Brain microvascular endothelial cell (primary cell): ENCODE measurements around the gene MPC1.
"Not testable (repeated sequence)": the region's sequence is repeated elsewhere in the genome, so short reads cannot be mapped to it uniquely, and the experiment has no call there.

Source experiments
- DNase-seq: peaks from one replicate; pipeline ENCODE4 v3.0.0-alpha.2; 2020
- H3K27ac ChIP-seq: fragments of 250-450 bp; sonication (Bioruptor Pico); 2 replicates; pipeline ENCODE4 v1.5.1; 2020; ENCODE audit warnings: mild to moderate bottlenecking, moderate library complexity
- H3K27me3 ChIP-seq: fragments of 250-450 bp; sonication (Bioruptor Pico); replicated peaks from 2 replicates; pipeline ENCODE4 v1.5.1; 2020; ENCODE audit warnings: mild to moderate bottlenecking
- H3K36me3 ChIP-seq: fragments of 250-450 bp; sonication (Bioruptor Pico); replicated peaks from 2 replicates; pipeline ENCODE4 v1.5.1; 2020; ENCODE audit warnings: mild to moderate bottlenecking
- H3K4me3 ChIP-seq: 2 replicates; pipeline ENCODE4 v1.5.1; 2011; ENCODE audit warnings: low read depth, mild to moderate bottlenecking, control low read depth, low read length, moderate library complexity
- in situ Hi-C: cut with HindIII; loops from 2 replicates; pipeline ENCODE4 v1.10.0; 2017; ENCODE audit warnings: low sequenced_read_pairs, low pct_ligation_motif_present
- TF ChIP-seq, protein P1 (sequence below): IDR thresholded peaks from 2 replicates; pipeline ENCODE4 v1.5.1; 2011; ENCODE audit warnings: low read depth, mild to moderate bottlenecking, moderate library complexity, low read length, control low read depth, inconsistent platforms; ENCODE audit errors: missing control alignments

MPC1 gene

DNA sequence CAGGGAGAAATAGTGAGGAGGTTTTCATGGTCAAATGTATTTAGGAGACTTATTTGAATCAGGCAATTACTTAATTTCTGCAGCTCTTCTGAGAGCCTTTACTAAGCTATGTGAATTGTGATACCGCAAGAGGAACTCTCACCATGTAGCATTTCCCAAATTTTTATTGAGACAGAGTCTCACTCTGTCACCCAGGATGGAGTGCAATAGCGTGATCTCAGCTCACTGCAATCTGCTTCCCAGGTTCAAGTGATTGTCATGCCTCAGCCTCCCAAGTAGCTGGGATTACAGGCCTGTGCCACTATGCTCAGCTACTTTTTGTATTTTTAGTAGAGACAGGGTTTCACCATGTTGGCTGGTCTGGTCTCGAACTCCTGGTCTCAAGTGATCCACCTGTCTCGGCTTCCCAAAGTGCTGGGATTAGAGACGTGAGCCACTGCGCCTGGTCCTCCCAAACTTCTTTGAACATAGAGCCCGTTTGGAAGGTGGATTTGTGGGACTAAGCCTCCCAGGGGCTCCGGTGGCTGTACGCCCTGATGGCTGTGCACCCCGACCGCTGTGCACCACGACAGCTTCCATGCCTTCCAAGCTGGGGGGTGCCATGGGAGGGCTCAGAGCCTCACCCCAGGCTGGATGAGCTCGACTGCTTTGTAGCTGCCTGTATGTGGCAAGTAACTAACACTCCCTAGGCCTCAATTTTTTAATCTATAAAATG is 5.7 kb upstream of the MPC1 start:
- H3K27ac ChIP-seq = no peak overlapping the region
- DNase-seq = no peak
- no peaks in the 10 kb centered on the region for H3K36me3 ChIP-seq
- TF ChIP-seq, protein P1, sequence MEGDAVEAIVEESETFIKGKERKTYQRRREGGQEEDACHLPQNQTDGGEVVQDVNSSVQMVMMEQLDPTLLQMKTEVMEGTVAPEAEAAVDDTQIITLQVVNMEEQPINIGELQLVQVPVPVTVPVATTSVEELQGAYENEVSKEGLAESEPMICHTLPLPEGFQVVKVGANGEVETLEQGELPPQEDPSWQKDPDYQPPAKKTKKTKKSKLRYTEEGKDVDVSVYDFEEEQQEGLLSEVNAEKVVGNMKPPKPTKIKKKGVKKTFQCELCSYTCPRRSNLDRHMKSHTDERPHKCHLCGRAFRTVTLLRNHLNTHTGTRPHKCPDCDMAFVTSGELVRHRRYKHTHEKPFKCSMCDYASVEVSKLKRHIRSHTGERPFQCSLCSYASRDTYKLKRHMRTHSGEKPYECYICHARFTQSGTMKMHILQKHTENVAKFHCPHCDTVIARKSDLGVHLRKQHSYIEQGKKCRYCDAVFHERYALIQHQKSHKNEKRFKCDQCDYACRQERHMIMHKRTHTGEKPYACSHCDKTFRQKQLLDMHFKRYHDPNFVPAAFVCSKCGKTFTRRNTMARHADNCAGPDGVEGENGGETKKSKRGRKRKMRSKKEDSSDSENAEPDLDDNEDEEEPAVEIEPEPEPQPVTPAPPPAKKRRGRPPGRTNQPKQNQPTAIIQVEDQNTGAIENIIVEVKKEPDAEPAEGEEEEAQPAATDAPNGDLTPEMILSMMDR = no peak
- H3K4me3 ChIP-seq = no peak overlapping the region
- no peaks in the 10 kb centered on the region for H3K27me3 ChIP-seq
- in situ Hi-C loops = loop anchor here (25.0 kb wide), 1 partner anchor 101 kb away; no protein-coding TSS in a partner anchor

DNA sequence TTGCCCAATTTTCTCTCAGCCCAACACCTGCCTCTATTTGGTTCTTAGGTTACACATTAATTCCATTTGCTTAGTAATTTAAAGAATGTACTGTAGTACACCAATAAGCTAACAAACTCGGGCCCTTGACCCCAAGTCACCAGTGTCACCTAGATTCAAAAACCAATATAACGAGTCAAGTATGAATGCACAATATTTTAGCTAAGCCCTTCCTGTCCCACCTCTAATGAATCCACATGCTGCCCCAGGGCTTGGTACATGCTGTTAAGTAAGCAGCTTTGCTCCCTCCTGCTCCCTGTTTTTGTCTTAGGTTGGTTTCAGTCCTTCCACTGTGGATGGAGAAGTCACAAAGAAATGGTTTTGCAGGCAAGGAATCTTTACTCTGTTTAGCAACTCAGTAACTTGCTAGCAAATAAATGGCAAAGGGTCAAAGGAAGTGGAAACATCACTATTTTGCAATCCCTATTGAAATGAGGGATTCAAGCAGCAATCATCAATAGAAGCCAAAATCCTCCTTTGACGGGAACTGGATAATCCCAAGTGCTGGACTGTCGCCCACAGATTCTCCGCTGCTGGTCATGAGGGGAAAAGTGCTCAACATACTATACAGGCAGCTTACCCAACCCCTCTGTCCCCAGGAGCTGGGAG is 5.0 kb upstream of the MPC1 start:
- in situ Hi-C loops = loop anchor here (25.0 kb wide), 1 partner anchor 100 kb away; no protein-coding TSS in a partner anchor
- DNase-seq = no peak
- Histone ChIP-seq H3K27ac (no peak overlapping the region), H3K36me3 (no peaks in the 10 kb centered on the region), H3K4me3 (no peak overlapping the region), H3K27me3 (no peaks in the 10 kb centered on the region)
- TF ChIP-seq, protein P1 = no peak

DNA sequence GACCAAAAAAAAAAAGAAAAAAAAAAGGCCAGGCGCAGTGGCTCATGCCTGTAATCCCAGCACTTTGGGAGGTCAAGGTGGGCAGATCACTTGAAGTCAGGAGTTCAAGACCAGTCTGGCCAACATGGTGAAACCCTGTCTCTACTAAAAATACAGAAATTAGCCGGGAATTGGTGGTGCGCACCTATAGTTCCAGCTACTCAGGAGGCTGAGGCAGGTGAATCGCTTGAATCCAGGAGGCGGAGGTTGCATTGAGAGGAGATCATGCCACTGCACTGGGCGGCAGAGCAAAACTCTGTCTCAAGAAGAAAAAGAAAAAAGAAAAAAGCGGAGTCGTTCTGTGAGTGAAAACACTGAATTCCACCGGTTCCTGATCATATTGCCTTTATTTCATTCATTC is 4.4 kb upstream of the MPC1 start:
- not testable (repeated sequence) for DNase-seq, H3K27me3 ChIP-seq, H3K36me3 ChIP-seq, H3K4me3 ChIP-seq, H3K27ac ChIP-seq
- in situ Hi-C loops = loop anchor here (25.0 kb wide), 1 partner anchor 100 kb away; no protein-coding TSS in a partner anchor

DNA sequence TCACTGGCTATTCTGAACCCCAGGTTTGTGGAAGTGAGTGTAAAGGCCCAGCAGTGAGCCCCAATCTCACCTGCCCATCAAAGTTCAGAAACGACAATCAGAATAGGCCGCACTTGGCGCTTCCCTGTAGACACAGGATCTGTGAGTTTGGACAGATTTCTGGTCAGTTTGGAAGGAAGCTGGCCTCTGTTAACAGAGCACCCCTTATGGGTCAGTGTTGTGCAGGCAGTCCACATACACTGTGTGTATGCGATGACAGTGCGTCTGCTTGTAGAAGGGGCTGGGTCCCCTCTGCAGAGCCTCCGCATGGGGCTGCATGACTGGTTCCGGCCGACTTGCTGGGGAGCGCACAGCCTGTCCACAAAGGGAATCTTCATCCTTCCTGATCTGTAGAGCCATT is 3.4 kb upstream of the MPC1 start:
- Histone ChIP-seq H3K27me3 (no peaks in the 10 kb centered on the region), H3K4me3 (no peak overlapping the region), H3K36me3 (no peaks in the 10 kb centered on the region), H3K27ac (no peak overlapping the region)
- DNase-seq = no peak
- TF ChIP-seq, protein P1 = no peak
- in situ Hi-C loops = loop anchor here (25.0 kb wide), 1 partner anchor 99 kb away; no protein-coding TSS in a partner anchor

DNA sequence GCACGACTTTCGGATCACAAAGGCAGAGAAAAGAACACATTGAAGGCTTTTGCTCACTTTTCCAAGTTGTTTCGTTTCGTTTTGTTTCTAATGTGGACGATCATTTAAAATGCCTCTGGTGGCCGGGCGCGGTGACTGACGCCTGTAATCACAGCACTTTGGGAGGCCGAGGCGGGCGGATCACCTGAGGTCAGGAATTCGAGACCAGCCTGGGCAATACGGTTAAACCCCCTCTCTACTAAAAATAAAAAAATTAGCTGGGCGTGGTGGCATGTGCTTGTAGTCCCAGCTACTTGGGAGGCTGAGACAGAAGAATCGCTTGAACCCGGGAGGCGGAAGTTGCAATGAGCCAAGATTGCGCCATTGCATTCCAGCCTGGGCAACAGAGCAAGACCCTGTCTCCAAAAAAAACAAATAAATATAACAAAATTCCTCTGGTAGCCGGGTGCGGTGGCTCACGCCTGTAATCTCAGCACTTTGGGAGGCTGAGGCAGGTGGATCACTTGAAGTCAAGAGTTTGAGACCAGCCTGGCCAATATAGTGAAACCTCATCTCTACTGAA is 1.1 kb upstream of the MPC1 start:
- in situ Hi-C loops = loop anchor here (25.0 kb wide), 1 partner anchor 97 kb away; no protein-coding TSS in a partner anchor
- H3K36me3 ChIP-seq, H3K27me3 ChIP-seq, DNase-seq: not testable (repeated sequence)
- Histone ChIP-seq H3K4me3 (peak overlapping the region; percentile 68), H3K27ac (peak overlapping the region; percentile 65)
- TF ChIP-seq, protein P1 = peak; percentile 46

DNA sequence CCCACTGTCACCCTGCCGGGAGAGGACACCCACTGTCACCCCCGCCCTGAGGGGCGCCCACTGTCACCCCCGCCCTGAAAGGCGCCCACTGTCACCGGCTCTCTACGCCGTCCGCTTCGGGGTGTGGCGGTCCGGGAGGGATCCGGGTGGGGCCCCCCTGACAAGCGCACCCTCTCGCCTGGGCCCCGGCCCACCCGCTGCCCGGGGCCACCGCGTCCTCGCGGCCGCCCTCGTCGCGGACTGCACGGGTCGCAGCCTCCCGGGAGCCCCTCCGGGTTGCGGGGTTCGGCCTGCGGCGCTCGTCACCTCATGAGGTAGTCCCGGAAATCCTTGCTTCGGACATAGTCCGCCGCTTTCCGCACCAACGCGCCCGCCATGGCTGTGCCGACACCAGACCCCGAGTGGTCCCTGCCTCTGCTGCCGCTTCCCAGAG is 224 bp downstream of the MPC1 start:
- Histone ChIP-seq H3K4me3 (peak overlapping the region; percentile 76), H3K36me3 (no peaks in the 10 kb centered on the region), H3K27me3 (no peaks in the 10 kb centered on the region), H3K27ac (peak overlapping the region; percentile 10)
- no peak for DNase-seq
- in situ Hi-C loops = loop anchor here (25.0 kb wide), 1 partner anchor 95 kb away; no protein-coding TSS in a partner anchor
- TF ChIP-seq, protein P1 = no peak
